A549 (cell line): ENCODE results near the gene HSPG2. TPM values are rescaled to one million over a fixed set of nuclear protein-coding genes. Genes with fewer than 3 reads are reported as not detected.

Experiments
- ATAC-seq, 2 experiments: fragments of 200-7000 bp in 1 of 2; fragments of >200 bp in 1 of 2; cut with Nextera tagmentation in 1 of 2; cut with Tn5 transposase in 1 of 2; 3 replicates each; pipeline versions ENCODE4 v1.8.0 to v1.9.1; 2018 to 2020; ENCODE audit warnings: mild to moderate bottlenecking in 1 of 2, moderate library complexity in 1 of 2
- CTCF ChIA-PET: fragments of 300-600 bp; sonication (Branson Sonifier 250); formaldehyde crosslinking; extraction: SDS; loops from one replicate; lab custom pipeline; 2021; ENCODE audit warnings: antibody characterized with exemption, inconsistent platforms; lab: Yijun Ruan, JAX
- POLR2A ChIA-PET: fragments of 350-600 bp; formaldehyde crosslinking; extraction: SDS; loops from one replicate; lab custom pipeline; 2021; ENCODE audit warnings: antibody characterized with exemption, inconsistent platforms; lab: Yijun Ruan, JAX
- DNase-seq, 2 experiments: peaks; one replicate each; pipeline versions ENCODE4 v3.0.0 to v3.0.0-alpha.2; 2011 to 2016; ENCODE audit warnings: low read depth in 1 of 2, low spot score in 1 of 2
- FAIRE-seq: peaks from 2 replicates; lab custom pipeline; 2011; peaks lifted over from hg19 to GRCh38; lab: Jason Lieb, UNC
- H3K27ac ChIP-seq, 2 experiments: fragments of >200 bp; sonication (Bioruptor Twin); formaldehyde crosslinking; 3 replicates each; pipeline ENCODE4 v1.5.1; 2016 to 2017
- H3K4me1 ChIP-seq: fragments of >200 bp; sonication (Bioruptor Twin); formaldehyde crosslinking; 3 replicates; pipeline ENCODE4 v1.6.1; 2016
- H3K4me2 ChIP-seq: fragments of >200 bp; sonication (Bioruptor Twin); formaldehyde crosslinking; 3 replicates; pipeline ENCODE4 v1.6.1; 2016
- H3K4me3 ChIP-seq: fragments of >200 bp; sonication (Bioruptor Twin); formaldehyde crosslinking; 3 replicates; pipeline ENCODE4 v1.5.1; 2016
- H3K9me3 ChIP-seq: fragments of >200 bp; sonication (Bioruptor Twin); formaldehyde crosslinking; 3 replicates; pipeline ENCODE4 v1.6.1; 2016
- CBX2 ChIP-seq: fragments of 200-600 bp; sonication (generic); IDR thresholded peaks from 2 replicates; pipeline ENCODE4 v1.6.1; 2016; ENCODE audit warnings: low read depth, mild to moderate bottlenecking, borderline replicate concordance
- CEBPB ChIP-seq, 2 experiments: fragments of >200 bp in 1 of 2; sonication (Bioruptor Twin) in 1 of 2; formaldehyde crosslinking in 1 of 2; IDR thresholded peaks; 2 replicates each; pipeline ENCODE4 v1.6.1; 2012 to 2016
- CHD2 ChIP-seq: fragments of 150-350 bp; IDR thresholded peaks from 2 replicates; pipeline ENCODE4 v1.6.1; 2014; ENCODE audit warnings: low read length; ENCODE audit not compliant: partially characterized antibody
- CHD4 ChIP-seq: fragments of 200-600 bp; sonication (generic); IDR thresholded peaks from 2 replicates; pipeline ENCODE4 v1.6.1; 2016; ENCODE audit warnings: antibody characterized with exemption, mild to moderate bottlenecking, borderline replicate concordance
- CTCF ChIP-seq: fragments of >200 bp; sonication (Bioruptor Twin); formaldehyde crosslinking; IDR thresholded peaks from 3 replicates; pipeline ENCODE4 v1.5.1; 2016
- EHMT2 ChIP-seq: fragments of 200-600 bp; sonication (generic); IDR thresholded peaks from 2 replicates; pipeline ENCODE4 v1.6.1; 2016; ENCODE audit warnings: antibody characterized with exemption, low read depth, mild to moderate bottlenecking, moderate library complexity
- ELK1 ChIP-seq: fragments of 150-350 bp; IDR thresholded peaks from 2 replicates; pipeline ENCODE4 v1.6.1; 2014; ENCODE audit warnings: low read depth, mild to moderate bottlenecking, low read length
- EP300 ChIP-seq, 2 experiments: fragments of >200 bp; sonication (Bioruptor Twin); formaldehyde crosslinking; IDR thresholded peaks; 2 replicates in 1 of 2; 3 replicates in 1 of 2; pipeline ENCODE4 v1.6.1; 2016 to 2017
- ESRRA ChIP-seq: fragments of 150-350 bp; IDR thresholded peaks from 2 replicates; pipeline ENCODE4 v1.6.1; 2014; ENCODE audit warnings: mild to moderate bottlenecking, low read length, borderline replicate concordance
- FOXS1 ChIP-seq: fragments of 250-450 bp; sonication (Bioruptor Pico); IDR thresholded peaks from 2 replicates; pipeline ENCODE4 v1.5.0; 2020; ENCODE audit warnings: mild to moderate bottlenecking, moderate library complexity
- HES2 ChIP-seq: fragments of >200 bp; sonication (Bioruptor Twin); formaldehyde crosslinking; IDR thresholded peaks from 2 replicates; pipeline ENCODE4 v1.6.1; 2016
- HMGXB4 ChIP-seq: fragments of 250-450 bp; sonication (Bioruptor Pico); IDR thresholded peaks from 2 replicates; pipeline ENCODE4 v1.5.0; 2021; ENCODE audit warnings: mild to moderate bottlenecking, moderate library complexity, borderline replicate concordance
- HOXB13 ChIP-seq: fragments of 250-450 bp; sonication (Bioruptor Pico); IDR thresholded peaks from 2 replicates; pipeline ENCODE4 v1.5.0; 2020; ENCODE audit warnings: low read depth, mild to moderate bottlenecking, moderate library complexity
- KDM5A ChIP-seq: fragments of 200-600 bp; sonication (generic); IDR thresholded peaks from 2 replicates; pipeline ENCODE4 v1.6.1; 2016; ENCODE audit warnings: antibody characterized with exemption, mild to moderate bottlenecking
- MAFK ChIP-seq: fragments of 450-650 bp; IDR thresholded peaks from 2 replicates; pipeline ENCODE4 v1.6.1; 2014; ENCODE audit not compliant: partially characterized antibody
- MAX ChIP-seq: IDR thresholded peaks from 2 replicates; pipeline ENCODE4 v1.6.1; 2012
- NR3C1 ChIP-seq: fragments of >200 bp; sonication (Bioruptor Twin); formaldehyde crosslinking; IDR thresholded peaks from 3 replicates; pipeline ENCODE4 v1.6.1; 2017
- POLR2A ChIP-seq: IDR thresholded peaks from 2 replicates; pipeline ENCODE4 v1.6.1; 2012; ENCODE audit warnings: mild to moderate bottlenecking, low read length
- RARB ChIP-seq: fragments of 250-450 bp; sonication (Bioruptor Pico); IDR thresholded peaks from 2 replicates; pipeline ENCODE4 v1.8.0; 2021; ENCODE audit warnings: mild to moderate bottlenecking, moderate library complexity
- REST ChIP-seq: fragments of 200-600 bp; sonication (generic); IDR thresholded peaks from 2 replicates; pipeline ENCODE4 v1.6.1; 2016; ENCODE audit warnings: antibody characterized with exemption, mild to moderate bottlenecking, moderate library complexity
- RFX5 ChIP-seq: fragments of 450-650 bp; IDR thresholded peaks from 2 replicates; pipeline ENCODE4 v1.7.1; 2014; ENCODE audit warnings: antibody characterized with exemption, mild to moderate bottlenecking, moderate library complexity
- RNF2 ChIP-seq: fragments of 200-600 bp; sonication (generic); IDR thresholded peaks from 2 replicates; pipeline ENCODE4 v1.6.1; 2016; ENCODE audit warnings: low read depth, mild to moderate bottlenecking, antibody characterized with exemption, moderate library complexity, borderline replicate concordance
- SMC3 ChIP-seq: fragments of >200 bp; sonication (Bioruptor Twin); formaldehyde crosslinking; IDR thresholded peaks from 3 replicates; pipeline ENCODE4 v1.6.1; 2018; ENCODE audit warnings: inconsistent platforms
- ZC3H11A ChIP-seq: fragments of 450-650 bp; IDR thresholded peaks from 2 replicates; pipeline ENCODE4 v1.6.1; 2014; ENCODE audit warnings: antibody characterized with exemption, mild to moderate bottlenecking
- ZNF302 ChIP-seq: fragments of 250-450 bp; sonication (Bioruptor Pico); IDR thresholded peaks from 2 replicates; pipeline ENCODE4 v1.9.0; 2021; ENCODE audit warnings: inconsistent platforms, mild to moderate bottlenecking, moderate library complexity
- ZSCAN20 ChIP-seq: fragments of 250-450 bp; sonication (Bioruptor Pico); IDR thresholded peaks from 2 replicates; pipeline ENCODE4 v1.8.0; 2022; ENCODE audit warnings: mild to moderate bottlenecking, moderate library complexity
- WGBS: methylation state at CpG from one replicate; pipeline ENCODE4 v1.1.6; 2017; ENCODE audit errors: missing lambda C conversion rate; 5-methylcytosine and 5-hydroxymethylcytosine counted together
- polyA plus RNA-seq, 4 experiments: library from polyadenylated mRNA; depleted of rRNA in 3 of 4; stranded (reverse); fragments of >200 nt; fragmentation: RNase III in 1 of 4; extraction: RNeasy Plus Mini Kit Qiagen cat#74134 plus additional on column Dnase treatment in 1 of 4; gene quantifications; 2 replicates in 3 of 4; 3 replicates in 1 of 4; pipeline ENCODE4 v1.2.3, GENCODE V29; 2011 to 2017

The HSPG2 gene
- polyA plus RNA-seq, 2 of the 4 experiments (the other 2 are of a cell fraction), result 7.0 to 42.7 TPM

- DNase-seq, result no peak
- no peak for TF ChIP-seq POLR2A
- no peak for TF ChIP-seq ZNF302
- TF ChIP-seq FOXS1 (CRISPR knock-in tag), result no peak
- TF ChIP-seq RNF2, result no peak
- TF ChIP-seq ZSCAN20 (CRISPR knock-in tag), result no peak
- no peak for TF ChIP-seq EP300 (IDR thresholded peaks at IDR 0.05)
- no peak for TF ChIP-seq HES2
- no peak for TF ChIP-seq HMGXB4
- no peak for TF ChIP-seq RARB (CRISPR knock-in tag)
- no peak for TF ChIP-seq KDM5A
- no peak for TF ChIP-seq ZC3H11A
- TF ChIP-seq CEBPB (IDR thresholded peaks at IDR 0.05), result no peak
- no peak for TF ChIP-seq ESRRA
- TF ChIP-seq MAFK, result no peak
- no peak for TF ChIP-seq NR3C1
- no peak for TF ChIP-seq REST
- TF ChIP-seq CHD2, result no peak
- ATAC-seq, result no peak
- H3K4me1 ChIP-seq, result no peaks in the 10 kb centered on the region
- H3K4me2 ChIP-seq, result no peak overlapping the region
- CTCF ChIA-PET, result interaction anchor here (1.1 to 1.6 kb wide), 2 partner anchors 20 to 32 kb away, joined by 3 read pairs; no protein-coding TSS in a partner anchor
- H3K9me3 ChIP-seq, result no peaks in the 10 kb centered on the region
- POLR2A ChIA-PET, result no interaction called here
- WGBS, result 97% methylated on average over 15 of the region's 15 CpGs
- no peak for FAIRE-seq
- no peak overlapping the region for H3K27ac ChIP-seq
- H3K4me3 ChIP-seq, result no peak overlapping the region
These were observed 122.0 kb downstream of the HSPG2 start for GRCh38 chr1:21814981-21815582.

- ChIA-PET CTCF (interaction anchor here (0.6 to 1.6 kb wide), 3 partner anchors 21 to 48 kb away, joined by 3 read pairs; no protein-coding TSS in a partner anchor), POLR2A (no interaction called here)
- Histone ChIP-seq H3K27ac (no peak overlapping the region), H3K9me3 (no peaks in the 10 kb centered on the region), H3K4me2 (no peak overlapping the region), H3K4me3 (no peak overlapping the region), H3K4me1 (no peaks in the 10 kb centered on the region)
- DNase-seq, result no peak
- FAIRE-seq, result no peak
- TF ChIP-seq CHD4 (no peak), EHMT2 (no peak), POLR2A (no peak), ZC3H11A (no peak), MAX (no peak), CTCF (no peak), EP300 (IDR thresholded peaks at IDR 0.05) (no peak), ELK1 (no peak), CBX2 (no peak), RFX5 (no peak), SMC3 (no peak), HOXB13 (CRISPR knock-in tag) (no peak), KDM5A (no peak)
- no peak for ATAC-seq
- WGBS, result 85% methylated on average over 37 of the region's 65 CpGs
These were observed 122.7 kb downstream of the HSPG2 start for GRCh38 chr1:21814241-21814918.
